Measurements from ENCODE around the gene NCSTN.

NCSTN gene

DNA sequence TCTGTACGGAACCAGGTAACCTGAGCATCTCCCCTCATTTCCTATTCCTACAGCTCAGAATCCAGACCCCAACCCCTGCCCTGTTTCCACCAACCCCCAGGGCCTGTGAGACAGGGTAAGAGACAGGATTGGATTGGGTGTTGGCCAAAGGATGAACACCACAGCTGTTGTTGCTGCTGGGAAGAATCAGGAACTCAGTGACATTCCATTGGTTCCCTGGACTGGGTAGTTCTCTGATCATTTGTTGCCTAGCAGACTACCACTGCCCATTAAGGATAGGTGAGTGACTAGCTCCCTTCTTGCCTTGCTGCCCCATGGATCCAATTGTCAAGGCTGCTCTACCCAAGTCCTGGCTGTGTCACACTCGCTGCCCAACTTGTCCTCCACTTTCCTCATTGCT is 10.0 kb downstream of the NCSTN start:
- TF ChIP-seq EGR1 (IDR thresholded peaks at IDR 0.05), result no peak
- TF ChIP-seq TEAD4 (IDR thresholded peaks at IDR 0.05), result no peak
- TF ChIP-seq RAD21 (IDR thresholded peaks at IDR 0.05; ENCODE audit: low read depth), result no peak
- TF ChIP-seq CREB1 (IDR thresholded peaks at IDR 0.05; ENCODE audit: low read depth), result no peak

- no peak for TF ChIP-seq TCF12 (IDR thresholded peaks at IDR 0.05; ENCODE audit: low read depth)
- TF ChIP-seq RAD21 (IDR thresholded peaks at IDR 0.05; ENCODE audit: low read depth), result peak; percentile 41
Measured at GRCh38 chr1:160354388-160354985, 11.3 kb downstream of the NCSTN start.

GRCh38 chr1:160357286-160358002 is 14.3 kb downstream of the NCSTN start:
- no peak for TF ChIP-seq CEBPB (IDR thresholded peaks at IDR 0.05)
- TF ChIP-seq USF1 (IDR thresholded peaks at IDR 0.05), result no peak
- no peak for TF ChIP-seq TEAD4 (IDR thresholded peaks at IDR 0.05)
- TF ChIP-seq YY1 (IDR thresholded peaks at IDR 0.05; ENCODE audit: low read depth), result no peak
- TF ChIP-seq REST (IDR thresholded peaks at IDR 0.05; ENCODE audit: low read depth), result no peak
- TF ChIP-seq RAD21 (IDR thresholded peaks at IDR 0.05; ENCODE audit: low read depth), result no peak
- no peak for TF ChIP-seq NFIC (IDR thresholded peaks at IDR 0.05)
- no peak for TF ChIP-seq CREB1 (IDR thresholded peaks at IDR 0.05; ENCODE audit: low read depth)
- TF ChIP-seq, protein P1, sequence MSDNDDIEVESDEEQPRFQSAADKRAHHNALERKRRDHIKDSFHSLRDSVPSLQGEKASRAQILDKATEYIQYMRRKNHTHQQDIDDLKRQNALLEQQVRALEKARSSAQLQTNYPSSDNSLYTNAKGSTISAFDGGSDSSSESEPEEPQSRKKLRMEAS (IDR thresholded peaks at IDR 0.05), result no peak
- TF ChIP-seq FOXM1 (IDR thresholded peaks at IDR 0.05; ENCODE audit: borderline replicate concordance, low read depth), result no peak
- TF ChIP-seq TCF12 (IDR thresholded peaks at IDR 0.05; ENCODE audit: low read depth), result no peak
- no peak for TF ChIP-seq EGR1 (IDR thresholded peaks at IDR 0.05)
- no peak for TF ChIP-seq ZBTB7A (IDR thresholded peaks at IDR 0.05; ENCODE audit: low read depth)
- no peak for TF ChIP-seq TAF1 (IDR thresholded peaks at IDR 0.05; ENCODE audit: low read depth)
- TF ChIP-seq EP300 (IDR thresholded peaks at IDR 0.05; ENCODE audit: borderline replicate concordance), result no peak

GRCh38 chr1:160358073-160358472 is 14.9 kb downstream of the NCSTN start:
- no peak for TF ChIP-seq TCF12 (IDR thresholded peaks at IDR 0.05; ENCODE audit: low read depth)
- TF ChIP-seq NFIC (IDR thresholded peaks at IDR 0.05), result no peak
- TF ChIP-seq RAD21 (IDR thresholded peaks at IDR 0.05; ENCODE audit: low read depth), result no peak
- TF ChIP-seq YY1 (IDR thresholded peaks at IDR 0.05; ENCODE audit: low read depth), result no peak
- no peak for TF ChIP-seq EGR1 (IDR thresholded peaks at IDR 0.05)
- TF ChIP-seq, protein P1 (IDR thresholded peaks at IDR 0.05), result no peak
- TF ChIP-seq USF1 (IDR thresholded peaks at IDR 0.05), result no peak
- TF ChIP-seq ZBTB7A (IDR thresholded peaks at IDR 0.05; ENCODE audit: low read depth), result no peak
- no peak for TF ChIP-seq TAF1 (IDR thresholded peaks at IDR 0.05; ENCODE audit: low read depth)
- no peak for TF ChIP-seq REST (IDR thresholded peaks at IDR 0.05; ENCODE audit: low read depth)
- no peak for TF ChIP-seq EP300 (IDR thresholded peaks at IDR 0.05; ENCODE audit: borderline replicate concordance)
- no peak for TF ChIP-seq CREB1 (IDR thresholded peaks at IDR 0.05; ENCODE audit: low read depth)
- TF ChIP-seq CEBPB (IDR thresholded peaks at IDR 0.05), result no peak
- no peak for TF ChIP-seq FOXM1 (IDR thresholded peaks at IDR 0.05; ENCODE audit: borderline replicate concordance, low read depth)

DNA sequence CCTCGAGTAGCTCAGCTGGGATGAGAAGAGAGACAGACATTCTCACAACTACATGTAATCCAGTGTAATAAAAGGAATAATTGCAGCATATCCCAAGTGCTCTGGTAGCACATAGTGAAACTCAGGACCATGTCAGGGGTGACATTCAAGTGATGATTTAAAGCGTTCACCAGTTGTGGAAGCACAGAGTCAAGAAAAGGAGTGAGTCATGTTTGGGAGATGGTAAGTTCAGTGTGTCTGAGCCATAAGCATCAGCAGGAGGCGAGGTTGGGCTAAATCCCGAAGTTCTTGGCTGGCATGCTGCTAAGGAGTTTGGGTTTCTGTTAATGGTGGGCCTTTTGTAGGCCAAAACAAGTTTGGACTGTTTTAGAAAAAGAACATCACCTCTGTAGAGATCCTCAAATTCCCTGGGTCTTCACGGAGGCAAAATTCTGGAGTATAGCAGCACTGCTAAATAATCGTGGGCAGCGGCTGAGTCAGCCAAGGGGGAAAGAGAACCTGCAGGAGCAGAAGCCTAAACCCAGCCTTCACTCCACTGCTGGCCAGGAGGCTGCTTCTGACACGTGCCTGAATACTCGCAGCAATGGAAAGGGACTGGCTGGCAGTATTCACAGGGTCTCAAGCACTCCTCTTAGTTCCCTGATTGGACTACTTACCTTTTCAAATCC is 16.5 kb downstream of the NCSTN start:
- TF ChIP-seq ZBTB7A (IDR thresholded peaks at IDR 0.05; ENCODE audit: low read depth), result no peak
- no peak for TF ChIP-seq TAF1 (IDR thresholded peaks at IDR 0.05; ENCODE audit: low read depth)
- TF ChIP-seq FOXM1 (IDR thresholded peaks at IDR 0.05; ENCODE audit: borderline replicate concordance, low read depth), result no peak

DNA sequence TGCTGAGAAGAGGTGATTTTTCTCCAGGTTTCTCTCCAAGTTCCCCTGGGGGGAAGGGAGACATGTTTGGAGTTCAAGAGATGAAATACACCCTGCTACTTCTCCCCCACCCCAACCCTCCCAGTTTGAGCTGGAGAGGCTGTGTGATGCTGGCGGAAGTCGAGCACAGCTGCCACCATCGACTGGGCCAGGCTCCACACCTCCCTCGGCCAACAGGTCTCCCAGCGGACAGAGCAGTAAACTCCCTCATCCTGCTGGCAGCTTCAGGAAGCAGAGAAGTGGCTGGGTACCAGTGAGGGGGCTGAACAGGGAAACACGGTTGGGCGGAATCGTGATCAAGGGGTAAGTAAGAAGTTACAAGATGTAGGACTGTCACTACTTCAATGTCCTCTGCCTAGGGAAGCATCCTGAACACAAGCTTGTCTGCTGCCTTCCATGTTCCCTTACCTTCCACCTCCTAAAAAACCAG is 17.1 kb downstream of the NCSTN start:
- TF ChIP-seq NFIC (IDR thresholded peaks at IDR 0.05), result no peak
